Caki2 (cell line): ENCODE data around the gene IGSF3. TPM values are rescaled to one million over a fixed set of nuclear protein-coding genes. Genes with fewer than 3 reads are reported as not detected.
A peak's percentile ranks its signal among the peaks of the same experiment; 100 is the strongest.
"Not testable (repeated sequence)": the region's sequence is repeated elsewhere in the genome, so short reads cannot be mapped to it uniquely, and the experiment has no call there.

Experiments
- DNase-seq: peaks from one replicate; pipeline ENCODE4 v3.0.0-alpha.2; 2015; ENCODE audit warnings: low read depth
- in situ Hi-C: cut with HindIII; loops from 2 replicates; pipeline ENCODE4 v1.10.0; 2016; ENCODE audit warnings: low sequenced_read_pairs, low pct_unique_long_range_greater_than_20kb, mixed read lengths
- total RNA-seq: library from RNA; depleted of rRNA; stranded (reverse); fragments of >200 nt; shearing (Covaris generic); gene quantifications from 2 replicates; pipeline ENCODE4 v1.2.3, GENCODE V29; 2014; ENCODE audit warnings: low replicate concordance

Gene IGSF3
- total RNA-seq, 1 experiment from 2014 or later: 30.4 TPM

GRCh38 chr1:116668277-116668676 lies 744 bp upstream of the IGSF3 start:
- DNase-seq: no peak
- in situ Hi-C loops: no loop called here

GRCh38 chr1:116667078-116667574 lies 407 bp downstream of the IGSF3 start:
- in situ Hi-C loops: no loop called here
- no peak for DNase-seq

DNA sequence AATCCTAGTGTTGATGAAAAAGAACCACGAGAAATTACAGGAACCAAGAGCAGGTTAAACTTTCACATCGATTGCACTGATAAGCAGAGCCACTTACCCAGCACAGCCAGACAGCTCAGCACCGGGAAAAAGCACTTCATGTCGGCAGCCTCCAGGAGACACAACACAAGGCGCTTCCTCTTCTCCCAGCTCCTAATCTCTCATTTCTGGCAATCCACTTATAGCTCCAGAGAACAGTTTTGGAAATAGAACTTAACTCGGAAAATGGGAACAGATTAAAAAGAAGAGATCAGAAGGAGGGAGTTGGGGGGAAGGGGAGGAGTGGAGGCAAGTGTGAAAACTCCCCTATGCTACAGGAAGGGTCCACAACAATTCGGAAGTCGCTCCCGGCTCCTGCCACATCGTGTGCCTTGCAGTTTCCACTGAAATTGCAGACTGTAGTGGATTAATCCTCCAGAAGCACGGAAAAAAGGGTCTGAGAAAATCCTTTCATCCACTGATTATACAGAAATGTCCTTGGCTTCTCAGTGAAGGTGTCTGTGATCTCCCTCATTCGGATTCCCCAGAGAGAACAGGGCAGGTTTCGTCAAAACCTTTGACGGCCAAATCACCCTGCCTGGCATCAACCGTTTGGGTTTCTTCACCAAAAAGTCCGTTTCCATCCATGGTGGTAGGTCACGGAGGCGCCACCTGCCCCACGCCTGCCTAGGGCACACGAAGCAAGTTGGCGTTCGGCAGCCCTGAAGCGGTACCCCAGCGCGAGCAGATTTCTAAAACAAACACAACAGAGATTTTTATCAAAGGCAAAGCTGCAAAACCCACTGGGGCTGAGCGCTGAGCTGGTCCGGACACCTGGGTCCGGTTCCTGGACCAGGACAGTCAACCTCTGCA lies 1.1 kb downstream of the IGSF3 start:
- in situ Hi-C loops: no loop called here
- no peak for DNase-seq

- in situ Hi-C loops: no loop called here
- DNase-seq: no peak
Observed at GRCh38 chr1:116664978-116665371, 2.6 kb downstream of the IGSF3 start.

- in situ Hi-C loops: no loop called here
- DNase-seq: no peak
Observed at GRCh38 chr1:116664366-116664977, 3.1 kb downstream of the IGSF3 start.

DNA sequence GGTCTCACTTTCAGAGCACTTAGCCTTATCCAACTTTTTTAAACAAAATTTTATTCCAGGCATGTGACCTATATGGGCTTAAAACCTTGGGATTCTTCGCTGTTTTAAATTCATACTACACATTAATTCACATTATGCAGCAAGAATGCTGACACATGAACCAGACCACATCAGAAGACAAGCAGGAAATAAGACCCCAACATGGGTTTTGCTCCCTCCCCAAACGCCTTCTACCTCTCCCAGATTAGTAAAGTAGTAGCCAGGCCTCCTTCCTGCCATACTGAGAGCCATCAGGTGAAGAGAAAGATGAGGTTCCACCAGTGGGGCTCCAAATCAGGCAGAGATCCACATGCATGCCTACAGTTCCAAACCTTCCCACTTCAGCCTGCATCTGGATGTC lies 3.7 kb downstream of the IGSF3 start:
- in situ Hi-C loops: no loop called here
- no peak for DNase-seq

DNA sequence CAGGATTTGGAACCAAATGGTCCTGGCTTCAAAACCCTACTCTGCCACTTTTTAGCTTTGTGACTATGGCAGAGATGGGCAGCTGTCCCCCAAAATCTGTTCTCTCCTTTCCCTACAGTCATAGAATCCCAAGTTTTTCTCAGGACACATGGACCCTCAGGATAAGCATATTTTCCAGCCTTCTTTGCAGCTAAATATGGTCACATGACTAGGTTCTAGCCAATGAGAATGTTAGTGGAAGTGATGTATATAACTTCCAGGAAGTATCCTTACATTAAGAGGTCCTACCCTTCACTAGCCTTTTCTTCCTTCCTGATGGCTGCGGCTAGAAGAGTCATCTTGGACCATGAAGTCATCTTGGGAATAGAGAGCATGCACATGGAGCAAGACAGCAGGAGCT lies 5.9 kb downstream of the IGSF3 start:
- no peak for DNase-seq
- in situ Hi-C loops: no loop called here

GRCh38 chr1:116658645-116659044 lies 8.9 kb downstream of the IGSF3 start:
- DNase-seq, in situ Hi-C loops: not testable (repeated sequence)

GRCh38 chr1:116657836-116658235 lies 9.7 kb downstream of the IGSF3 start:
- in situ Hi-C loops: not testable (repeated sequence)

GRCh38 chr1:116654351-116654750 lies 13.2 kb downstream of the IGSF3 start:
- in situ Hi-C loops: no loop called here
- no peak for DNase-seq

More at GRCh38 chr1:116657836-116658235, 9.7 kb downstream of the IGSF3 start:
- not testable (repeated sequence) for DNase-seq

- DNase-seq, in situ Hi-C loops: not testable (repeated sequence)
Observed at GRCh38 chr1:116652598-116652997, 14.9 kb downstream of the IGSF3 start.

DNA sequence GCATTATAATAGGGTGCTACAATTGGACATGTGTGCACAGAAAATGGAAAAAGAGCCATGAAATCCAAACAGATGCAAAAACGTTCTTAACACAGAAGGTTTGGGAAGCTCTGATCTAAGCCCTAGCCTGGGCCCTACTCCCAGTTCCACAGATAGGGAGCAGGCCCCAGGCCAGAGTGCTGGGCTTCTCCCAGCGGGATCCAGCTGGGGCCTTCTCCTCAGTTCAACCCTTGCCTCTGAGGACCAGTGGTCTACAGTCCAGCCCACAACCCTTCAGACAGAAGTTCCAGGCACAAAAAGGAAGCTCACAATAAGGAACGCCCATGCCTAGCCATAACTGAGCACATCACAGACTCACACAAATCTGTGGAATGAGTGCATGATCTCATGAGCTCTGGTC lies 16.8 kb downstream of the IGSF3 start:
- in situ Hi-C loops, DNase-seq: not testable (repeated sequence)

- DNase-seq, in situ Hi-C loops: not testable (repeated sequence)
Observed at GRCh38 chr1:116649041-116649440, 18.5 kb downstream of the IGSF3 start.

DNA sequence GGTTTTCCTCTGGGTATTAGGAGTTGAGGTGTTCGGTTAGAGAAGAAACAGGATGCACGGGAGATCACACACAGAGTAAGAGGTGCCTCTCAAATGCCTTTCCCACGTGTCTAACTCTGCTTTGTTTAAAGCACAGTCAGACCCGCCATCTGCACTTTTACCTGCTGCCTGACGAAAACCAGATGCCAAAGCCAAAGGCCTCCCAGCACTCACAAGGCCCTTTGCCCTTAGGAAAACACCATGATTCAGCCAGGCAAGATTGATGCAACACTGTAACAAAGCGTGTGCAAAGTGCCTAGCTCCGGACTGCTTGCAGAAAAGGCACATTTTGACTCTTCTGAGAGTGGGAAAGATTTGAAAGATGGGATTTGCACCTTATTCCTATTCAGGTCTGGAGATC lies 19.2 kb downstream of the IGSF3 start:
- DNase-seq, in situ Hi-C loops: not testable (repeated sequence)

DNA sequence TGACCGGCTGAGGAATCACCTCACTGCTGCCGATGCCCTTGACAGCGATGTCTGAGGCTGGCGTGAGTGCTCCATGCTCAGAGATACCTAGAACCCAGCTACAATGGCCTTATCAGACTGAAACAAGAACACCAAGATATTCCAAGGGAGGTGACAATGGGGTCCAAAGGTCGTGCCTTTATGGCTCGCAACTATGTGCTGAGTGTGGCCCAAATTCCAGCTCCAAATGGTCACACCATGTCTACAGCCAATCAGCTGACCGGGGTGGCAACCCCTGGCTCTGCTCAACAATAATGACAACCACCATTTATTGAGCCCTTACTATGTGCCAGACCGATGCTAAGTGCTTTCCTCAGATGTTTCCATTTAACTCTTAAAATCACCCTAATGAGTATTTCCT lies 20.3 kb downstream of the IGSF3 start:
- DNase-seq, in situ Hi-C loops: not testable (repeated sequence)

- in situ Hi-C loops: not testable (repeated sequence)
- peak; percentile 18 for DNase-seq
Observed at GRCh38 chr1:116646673-116647170, 20.8 kb downstream of the IGSF3 start.

GRCh38 chr1:116645802-116646672 lies 21.5 kb downstream of the IGSF3 start:
- peak; percentile 18 for DNase-seq
- in situ Hi-C loops: not testable (repeated sequence)

- DNase-seq, in situ Hi-C loops: not testable (repeated sequence)
Observed at GRCh38 chr1:116644993-116645392, 22.5 kb downstream of the IGSF3 start.
